GM23248 (cell line): Measurements from ENCODE around the gene RERE.

Experiments used
- EZH2 ChIP-seq: fragments of 200-600 bp; sonication (generic); IDR thresholded peaks from 2 replicates; pipeline ENCODE4 v1.6.1; 2018; ENCODE audit warnings: antibody characterized with exemption, mild to moderate bottlenecking; ENCODE audit not compliant: insufficient read depth, poor library complexity, severe bottlenecking
- EZH2phosphoT487 ChIP-seq: fragments of 200-600 bp; sonication (generic); IDR thresholded peaks from 2 replicates; pipeline ENCODE4 v1.6.1; 2018; ENCODE audit warnings: antibody characterized with exemption, moderate library complexity, mild to moderate bottlenecking, low read depth; ENCODE audit not compliant: insufficient read depth

GRCh38 chr1:8437347-8437746, 380.1 kb downstream of the RERE start:
- TF ChIP-seq EZH2 (no peak), EZH2phosphoT487 (no peak)
